Measurements from ENCODE around the gene SMIM36. TPM values are rescaled to one million over a fixed set of nuclear protein-coding genes. Genes with fewer than 3 reads are reported as not detected.
"Not testable (repeated sequence)": the region's sequence is repeated elsewhere in the genome, so short reads cannot be mapped to it uniquely, and the experiment has no call there.

SMIM36 gene
- total RNA-seq, 2 experiments from 2014 or later, result not detected

DNA sequence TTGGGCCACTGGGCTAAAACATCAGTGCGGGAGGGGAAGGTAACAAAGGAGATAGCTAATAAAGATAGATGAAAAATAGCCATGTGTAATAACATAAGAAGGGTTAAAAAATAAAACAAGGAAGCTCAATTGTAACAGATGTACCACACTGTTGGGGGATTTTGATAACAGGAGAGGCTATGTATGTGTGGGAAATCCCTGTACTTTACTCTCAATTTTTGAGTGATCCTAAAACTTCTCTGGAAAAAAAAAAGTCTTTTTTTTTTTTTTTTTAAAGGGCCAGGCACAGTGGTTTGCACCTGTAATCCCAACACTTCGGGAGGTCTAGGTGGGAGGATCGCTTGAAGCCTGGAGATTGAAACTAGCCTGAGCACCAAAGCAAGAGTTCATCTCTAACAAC lies 87.7 kb downstream of the SMIM36 start:
- ChIA-PET CTCF (no interaction called here), POLR2A (no interaction called here)
- Mint-ChIP-seq H3K9me3 (no peaks in the 10 kb centered on the region), H3K27ac (no peak overlapping the region), H3K4me1 (ENCODE audit: low read depth) (peaks cover 25% of the 10 kb centered on the region), H3K36me3 (ENCODE audit: low read depth) (peaks cover 16% of the 10 kb centered on the region), H3K27me3 (peaks cover 21% of the 10 kb centered on the region), H3K4me3 (no peak overlapping the region)
- TF ChIP-seq, protein P1, sequence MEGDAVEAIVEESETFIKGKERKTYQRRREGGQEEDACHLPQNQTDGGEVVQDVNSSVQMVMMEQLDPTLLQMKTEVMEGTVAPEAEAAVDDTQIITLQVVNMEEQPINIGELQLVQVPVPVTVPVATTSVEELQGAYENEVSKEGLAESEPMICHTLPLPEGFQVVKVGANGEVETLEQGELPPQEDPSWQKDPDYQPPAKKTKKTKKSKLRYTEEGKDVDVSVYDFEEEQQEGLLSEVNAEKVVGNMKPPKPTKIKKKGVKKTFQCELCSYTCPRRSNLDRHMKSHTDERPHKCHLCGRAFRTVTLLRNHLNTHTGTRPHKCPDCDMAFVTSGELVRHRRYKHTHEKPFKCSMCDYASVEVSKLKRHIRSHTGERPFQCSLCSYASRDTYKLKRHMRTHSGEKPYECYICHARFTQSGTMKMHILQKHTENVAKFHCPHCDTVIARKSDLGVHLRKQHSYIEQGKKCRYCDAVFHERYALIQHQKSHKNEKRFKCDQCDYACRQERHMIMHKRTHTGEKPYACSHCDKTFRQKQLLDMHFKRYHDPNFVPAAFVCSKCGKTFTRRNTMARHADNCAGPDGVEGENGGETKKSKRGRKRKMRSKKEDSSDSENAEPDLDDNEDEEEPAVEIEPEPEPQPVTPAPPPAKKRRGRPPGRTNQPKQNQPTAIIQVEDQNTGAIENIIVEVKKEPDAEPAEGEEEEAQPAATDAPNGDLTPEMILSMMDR (IDR thresholded peaks at IDR 0.05), result no peak
- ATAC-seq (no peak), DNase-seq (no peak)
- intact Hi-C loops (cut with micrococcal nuclease), result no loop called here

GRCh38 chr17:55422828-55423164 lies 88.5 kb downstream of the SMIM36 start:
- ATAC-seq; POLR2A ChIA-PET; DNase-seq; H3K27ac Mint-ChIP-seq; intact Hi-C loops (cut with micrococcal nuclease); H3K4me3 Mint-ChIP-seq; H3K9me3 Mint-ChIP-seq; CTCF ChIA-PET: not testable (repeated sequence)
- Mint-ChIP-seq H3K36me3 (ENCODE audit: low read depth) (peaks cover 21% of the 10 kb centered on the region), H3K4me1 (ENCODE audit: low read depth) (peaks cover 30% of the 10 kb centered on the region), H3K27me3 (peaks cover 21% of the 10 kb centered on the region)

- ATAC-seq (peak; percentile 20), DNase-seq (peak; percentile 28)
- H3K27me3 Mint-ChIP-seq, result peaks cover 17% of the 10 kb centered on the region
Measured at GRCh38 chr17:55421179-55421934, 89.9 kb downstream of the SMIM36 start, which contains the start of gene MMD. Gene MMD (minus strand): TSS chr17:55421835. CDS start chr17:55421695, 140 bp downstream.

DNA sequence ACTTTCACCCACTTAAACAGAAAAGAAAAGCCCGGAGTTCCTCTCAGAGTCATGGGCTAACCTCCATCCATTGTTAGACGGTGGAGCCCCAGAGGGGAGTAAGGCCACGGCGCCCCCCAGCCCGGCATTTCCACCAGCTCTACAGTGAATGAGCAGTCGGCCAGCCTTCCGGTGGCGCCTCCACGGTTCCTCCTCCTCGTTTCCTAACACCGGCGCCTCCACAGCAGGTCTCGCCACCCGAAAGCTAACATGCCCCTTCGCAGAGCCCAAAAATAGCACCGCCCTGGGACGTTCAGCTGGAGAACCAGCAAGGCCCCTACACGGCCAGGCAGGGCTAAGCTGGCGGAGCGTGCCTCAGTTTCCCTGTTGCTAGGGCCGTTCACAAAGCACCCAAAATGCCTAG lies 90.5 kb downstream of the SMIM36 start:
- peaks cover 42% of the 10 kb centered on the region for H3K4me1 Mint-ChIP-seq (ENCODE audit: low read depth)
- intact Hi-C loops (cut with micrococcal nuclease), result no loop called here
- CTCF ChIA-PET, result interaction anchor here (0.9 to 1.7 kb wide), 2 partner anchors 12 to 94 kb away, joined by 3 to 6 read pairs; no protein-coding TSS in a partner anchor

More at GRCh38 chr17:55421179-55421934, 89.9 kb downstream of the SMIM36 start, which contains the start of gene MMD:
- H3K9me3 Mint-ChIP-seq, result no peaks in the 10 kb centered on the region
- peaks cover 33% of the 10 kb centered on the region for H3K36me3 Mint-ChIP-seq (ENCODE audit: low read depth)
- intact Hi-C loops (cut with micrococcal nuclease), result no loop called here
- ChIA-PET POLR2A (interaction anchor here (0.5 to 1.6 kb wide), 6 partner anchors 10 to 471 kb away, joined by 3 to 5 read pairs (median 4); no protein-coding TSS in a partner anchor), CTCF (interaction anchor here (0.9 to 1.7 kb wide), 2 partner anchors 11 to 93 kb away, joined by 3 to 6 read pairs; no protein-coding TSS in a partner anchor)
- TF ChIP-seq, protein P1 (IDR thresholded peaks at IDR 0.05), result no peak
- peak within 1 kb of the TSS; percentile 91 for H3K4me3 Mint-ChIP-seq
- H3K4me1 Mint-ChIP-seq (ENCODE audit: low read depth), result peaks cover 41% of the 10 kb centered on the region
- peak within 1 kb of the TSS; percentile 95 for H3K27ac Mint-ChIP-seq

GRCh38 chr17:55420067-55420775 lies 91.0 kb downstream of the SMIM36 start:
- ATAC-seq (peak; percentile 57), DNase-seq (peak; percentile 73)
- intact Hi-C loops (cut with micrococcal nuclease), result no loop called here
- peaks cover 36% of the 10 kb centered on the region for H3K36me3 Mint-ChIP-seq (ENCODE audit: low read depth)
- peaks cover 13% of the 10 kb centered on the region for H3K27me3 Mint-ChIP-seq
- H3K4me3 Mint-ChIP-seq, result peak overlapping the region; percentile 91
- H3K4me1 Mint-ChIP-seq (ENCODE audit: low read depth), result peaks cover 44% of the 10 kb centered on the region
- peak overlapping the region; percentile 95 for H3K27ac Mint-ChIP-seq
- CTCF ChIA-PET, result interaction anchor here (1.7 kb wide), 1 partner anchor 94 kb away, joined by 6 read pairs; no protein-coding TSS in a partner anchor
- POLR2A ChIA-PET, result interaction anchor here (1.0 to 1.6 kb wide), 3 partner anchors 8 to 38 kb away, joined by 3 to 5 read pairs (median 5); no protein-coding TSS in a partner anchor
- TF ChIP-seq, protein P1 (IDR thresholded peaks at IDR 0.05), result no peak
- H3K9me3 Mint-ChIP-seq, result no peaks in the 10 kb centered on the region

More for the DNA sequence above, 90.5 kb downstream of the SMIM36 start:
- H3K9me3 Mint-ChIP-seq, result no peaks in the 10 kb centered on the region
- TF ChIP-seq, protein P1 (IDR thresholded peaks at IDR 0.05), result no peak
- peak; percentile 13 for ATAC-seq
- DNase-seq, result peak; percentile 57
- H3K27ac Mint-ChIP-seq, result peak overlapping the region; percentile 95
- peaks cover 16% of the 10 kb centered on the region for H3K27me3 Mint-ChIP-seq
- POLR2A ChIA-PET, result interaction anchor here (0.7 to 1.6 kb wide), 5 partner anchors 9 to 38 kb away, joined by 3 to 5 read pairs (median 3); no protein-coding TSS in a partner anchor
- peaks cover 35% of the 10 kb centered on the region for H3K36me3 Mint-ChIP-seq (ENCODE audit: low read depth)
- peak overlapping the region; percentile 91 for H3K4me3 Mint-ChIP-seq

Measured in activated CD8-positive, alpha-beta T cell treated with anti-CD3 and anti-CD28 coated beads for 36 hours (primary cell).